NCI-H82 (cell line): ENCODE results near the gene PIP5K1C.
A peak's percentile ranks its signal among the peaks of the same experiment; 100 is the strongest.

Experiments
- DNase-seq: peaks from one replicate; lab custom pipeline; 2025; lab: John Stamatoyannopoulos, UW

PIP5K1C gene

DNA sequence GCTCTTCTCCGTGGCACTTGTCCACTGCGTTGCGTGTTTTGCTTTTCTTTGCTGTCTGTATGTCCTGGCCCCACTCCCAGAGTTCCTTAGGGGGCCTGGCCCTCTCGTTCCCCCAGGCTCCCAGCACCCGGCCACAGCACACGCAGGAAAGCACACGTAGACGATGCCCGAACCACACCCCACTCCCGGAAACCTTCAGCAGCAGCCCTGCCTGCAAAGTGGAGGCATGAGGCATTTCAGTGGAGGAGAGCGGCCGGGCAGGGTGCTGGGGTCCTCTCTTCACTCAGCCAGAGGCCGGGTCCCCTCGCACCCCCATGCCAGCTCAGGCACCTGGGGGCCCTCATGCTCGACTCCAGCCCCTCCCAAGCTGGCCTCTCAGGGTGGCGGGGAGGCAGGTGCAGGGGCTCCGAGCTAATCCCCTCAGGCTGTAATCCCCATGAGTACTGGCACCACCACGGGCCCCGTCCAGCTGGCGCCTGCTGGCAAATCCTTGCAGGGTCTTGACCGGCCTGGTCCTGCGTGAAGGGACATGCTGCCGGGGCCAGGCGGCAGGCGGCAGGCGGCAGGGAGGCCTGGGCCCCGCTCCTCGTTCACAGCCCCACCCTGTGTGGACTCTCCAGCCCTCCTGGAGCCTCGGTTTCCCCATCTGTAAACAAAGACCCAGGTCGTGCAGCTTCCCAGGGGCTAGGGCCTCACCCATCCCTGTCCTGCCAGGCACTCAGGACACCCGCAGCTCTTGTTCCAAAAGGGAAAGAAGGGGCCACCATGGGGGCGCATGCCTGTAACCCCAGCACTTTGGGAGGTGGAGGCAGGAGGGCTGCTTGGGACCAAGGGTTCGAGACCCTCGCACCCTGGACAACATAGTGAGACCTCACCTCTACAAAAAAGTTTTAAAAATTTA is 7.0 kb downstream of the PIP5K1C start:
- peak; percentile 94 for DNase-seq

DNA sequence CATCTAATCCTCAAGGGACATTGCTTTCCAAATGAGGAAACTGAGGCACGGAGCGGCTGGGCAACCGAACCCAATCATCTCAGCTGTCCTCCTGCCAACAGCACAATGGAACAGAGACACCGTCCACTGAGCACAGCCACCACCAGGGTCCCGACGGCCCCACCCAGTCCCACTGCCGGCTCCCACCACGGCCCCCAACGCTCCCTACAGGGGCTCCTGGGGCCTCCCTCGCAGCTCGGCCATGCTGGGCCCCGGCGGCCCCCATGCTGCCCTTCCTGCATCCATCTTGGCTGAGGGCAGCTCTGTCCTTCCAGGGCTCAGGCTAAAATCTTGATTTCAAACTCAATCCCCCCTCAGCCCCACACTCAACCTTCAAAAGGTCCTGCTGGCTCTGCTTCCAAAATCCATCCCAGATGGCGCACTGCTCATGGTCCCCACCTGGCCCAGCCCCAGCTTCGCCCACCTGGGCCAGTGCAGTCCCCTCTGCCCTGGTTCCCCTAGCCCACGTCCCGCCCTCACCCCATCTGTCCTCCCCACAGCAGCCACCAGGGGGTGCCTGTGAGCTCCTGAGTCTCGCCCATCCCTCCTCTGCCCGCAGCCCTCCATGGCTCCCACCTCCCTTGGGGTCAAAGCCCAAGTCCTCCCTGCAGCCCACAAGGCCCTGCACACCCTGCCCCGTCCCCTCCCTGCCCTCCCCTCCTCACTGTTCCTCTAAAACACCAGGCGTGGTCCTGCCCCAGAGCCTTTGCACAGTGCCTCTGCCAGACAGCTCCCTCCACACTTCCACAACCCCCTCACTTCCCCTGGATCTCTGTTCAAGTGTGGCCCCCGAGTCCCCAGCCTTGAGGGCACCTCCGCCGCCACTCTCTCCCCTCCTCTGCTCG is 7.9 kb downstream of the PIP5K1C start:
- peak; percentile 40 for DNase-seq

DNA sequence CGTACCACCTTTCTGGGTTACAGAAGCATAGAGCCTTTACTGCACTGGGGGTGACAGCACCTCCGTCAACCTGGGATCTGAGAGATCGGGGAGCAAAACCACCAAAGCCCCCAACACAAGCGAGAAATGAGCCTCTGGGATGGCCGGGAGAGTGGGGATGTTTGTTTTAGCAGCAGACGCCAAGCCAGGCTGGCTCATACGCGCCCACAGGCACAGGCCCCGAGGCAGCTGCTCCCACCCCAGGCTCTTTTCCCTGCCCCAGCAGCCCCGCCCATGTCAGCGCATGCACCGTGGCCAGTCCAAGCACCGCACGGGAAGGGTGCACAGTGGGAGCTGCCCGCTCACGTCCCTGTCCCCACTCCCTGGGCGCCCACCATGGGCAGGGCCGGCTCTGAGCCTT is 8.5 kb downstream of the PIP5K1C start:
- DNase-seq, result no peak

DNA sequence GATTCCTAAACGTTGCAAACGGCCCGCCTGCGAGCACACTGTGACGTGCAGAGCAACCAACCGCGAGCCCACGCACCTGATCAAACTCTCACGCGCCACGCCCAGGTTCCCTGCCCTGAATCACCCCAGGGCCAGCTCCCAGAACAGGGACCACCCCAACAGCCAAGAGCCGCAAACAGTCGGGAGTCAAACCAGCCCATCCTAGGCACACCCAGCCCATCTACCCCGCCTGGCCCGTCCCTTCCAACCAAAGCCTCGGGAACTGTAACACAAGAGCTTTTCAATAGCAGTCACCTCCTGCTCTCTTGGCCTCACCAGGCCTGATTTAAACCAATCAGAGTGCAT is 8.9 kb downstream of the PIP5K1C start:
- no peak for DNase-seq

DNA sequence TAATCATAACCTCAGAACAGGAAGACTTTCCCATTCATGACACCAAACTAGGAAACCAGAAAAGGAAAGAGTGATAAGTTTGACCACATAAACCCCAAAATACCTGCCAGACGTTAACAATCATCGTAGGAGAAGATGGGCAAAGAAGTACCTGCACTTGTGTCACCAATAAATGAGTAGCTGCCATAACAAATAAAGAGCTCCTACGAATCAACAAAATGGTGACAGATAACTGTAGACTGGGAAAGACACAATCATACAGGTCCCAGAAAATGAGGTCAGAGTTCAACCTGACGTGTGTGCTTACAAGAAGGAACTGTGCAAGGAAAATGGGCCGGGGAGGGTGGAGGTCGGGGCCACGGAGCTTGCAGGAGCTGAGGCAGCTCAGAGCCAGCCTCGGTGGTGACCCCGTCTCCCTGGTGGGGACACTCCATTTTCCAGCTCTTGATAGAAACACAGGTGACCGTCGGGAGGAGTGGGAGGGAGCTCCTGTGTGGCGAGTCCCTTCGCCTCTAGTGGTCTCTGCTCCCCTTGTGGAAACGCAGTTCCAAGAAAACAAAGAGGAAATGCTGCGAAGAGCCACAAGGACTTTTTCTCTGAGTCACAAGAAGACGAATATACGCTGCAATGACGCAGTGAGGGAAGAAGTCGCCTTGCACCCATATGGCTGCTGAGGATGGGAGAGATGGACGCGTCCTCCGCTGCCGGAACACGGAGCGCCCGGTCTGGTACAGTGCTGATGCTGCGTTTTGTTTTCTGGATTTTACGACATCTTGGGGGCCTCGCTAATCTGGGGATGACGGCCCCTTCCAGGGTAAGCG is 9.5 kb downstream of the PIP5K1C start:
- DNase-seq, result no peak

DNA sequence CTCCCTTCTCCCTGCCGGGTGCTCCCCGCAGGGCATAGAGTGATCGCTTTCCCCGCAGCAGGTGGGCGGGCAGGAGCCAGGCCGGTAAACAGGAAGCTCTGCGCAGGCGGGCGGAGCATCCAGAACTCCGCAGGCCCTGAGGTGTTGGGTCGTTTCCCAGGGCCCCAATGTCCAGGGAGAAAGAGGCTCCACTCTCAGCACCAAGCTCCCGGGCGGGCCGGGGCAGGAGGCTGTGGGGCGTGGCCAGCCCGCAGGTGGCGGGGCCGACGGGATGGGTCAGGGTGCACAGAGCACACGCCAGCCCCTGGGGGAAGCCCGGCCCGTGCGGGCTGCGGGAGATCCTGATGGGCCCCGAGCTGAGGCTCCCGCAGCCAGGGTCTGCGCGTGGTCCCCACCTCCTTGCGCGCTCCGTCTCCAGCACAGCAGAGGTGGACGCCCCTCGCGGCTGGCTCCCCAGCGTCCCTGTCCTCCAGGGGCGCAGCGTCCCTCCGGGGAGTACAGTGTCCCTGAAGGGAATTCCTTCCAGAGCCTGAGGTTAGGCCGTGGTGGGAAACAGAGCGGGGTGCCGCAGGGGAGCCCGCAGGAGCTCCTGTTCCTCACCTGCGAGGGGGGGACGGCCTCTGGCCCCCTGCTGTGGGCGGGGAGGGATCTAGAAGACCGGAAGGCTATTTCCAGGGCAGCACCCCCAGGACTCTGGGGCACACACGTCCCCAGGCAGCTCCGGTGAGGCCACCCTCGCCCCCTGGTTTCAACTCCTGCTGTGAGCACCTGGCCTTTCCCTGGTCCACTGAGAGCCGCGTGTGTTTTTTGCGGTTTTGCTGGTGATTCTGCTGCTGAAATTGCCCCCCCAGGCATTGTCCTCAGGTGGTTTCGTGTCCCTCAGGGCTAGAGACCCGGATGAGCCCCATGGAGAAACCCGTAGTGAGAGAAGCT is 12.2 kb downstream of the PIP5K1C start:
- no peak for DNase-seq

DNA sequence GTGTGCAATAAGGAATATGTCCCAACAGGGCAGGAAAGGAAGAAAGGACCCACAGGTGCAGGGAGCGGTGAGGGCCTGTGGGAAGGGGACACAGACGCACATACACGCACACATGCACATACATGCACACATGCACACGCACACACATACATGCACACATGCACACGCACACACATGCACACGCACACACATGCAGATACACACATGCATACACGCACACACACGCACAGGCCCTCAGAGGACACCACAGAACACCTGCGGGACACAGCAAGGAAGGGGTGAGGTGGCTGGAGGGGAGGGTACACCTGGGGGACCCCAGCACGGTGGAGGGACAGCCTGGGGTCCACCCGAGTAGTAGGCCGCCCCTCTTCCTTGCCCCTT is 12.9 kb downstream of the PIP5K1C start:
- DNase-seq, result no peak

DNA sequence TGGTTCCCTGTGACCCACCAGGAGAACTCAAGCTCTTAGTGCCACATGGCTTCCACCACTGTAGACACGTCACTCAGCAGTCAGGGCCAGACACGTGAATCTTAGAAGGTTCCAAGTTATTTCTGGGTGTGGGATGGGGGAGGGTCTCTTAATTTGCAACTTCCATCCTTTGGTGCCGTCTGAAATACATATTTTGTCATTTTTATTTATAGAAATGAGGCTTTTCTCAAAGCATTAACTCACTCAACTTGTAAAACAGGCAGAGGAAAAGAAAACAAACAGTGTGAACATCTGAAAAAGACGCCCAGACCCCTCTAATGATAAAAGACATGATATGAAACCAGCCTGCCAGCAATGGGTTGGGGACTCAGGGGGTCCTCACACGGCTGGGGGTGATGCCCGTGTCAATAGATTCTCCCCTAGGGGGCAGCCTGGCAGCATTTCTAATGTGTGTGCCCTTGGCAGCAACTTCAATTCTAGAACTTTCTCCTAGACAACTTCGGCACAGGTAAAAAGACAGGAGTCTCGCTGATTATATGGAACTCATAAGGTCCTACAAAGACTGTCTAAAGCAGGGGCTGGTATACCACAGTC is 15.4 kb downstream of the PIP5K1C start:
- no peak for DNase-seq

DNA sequence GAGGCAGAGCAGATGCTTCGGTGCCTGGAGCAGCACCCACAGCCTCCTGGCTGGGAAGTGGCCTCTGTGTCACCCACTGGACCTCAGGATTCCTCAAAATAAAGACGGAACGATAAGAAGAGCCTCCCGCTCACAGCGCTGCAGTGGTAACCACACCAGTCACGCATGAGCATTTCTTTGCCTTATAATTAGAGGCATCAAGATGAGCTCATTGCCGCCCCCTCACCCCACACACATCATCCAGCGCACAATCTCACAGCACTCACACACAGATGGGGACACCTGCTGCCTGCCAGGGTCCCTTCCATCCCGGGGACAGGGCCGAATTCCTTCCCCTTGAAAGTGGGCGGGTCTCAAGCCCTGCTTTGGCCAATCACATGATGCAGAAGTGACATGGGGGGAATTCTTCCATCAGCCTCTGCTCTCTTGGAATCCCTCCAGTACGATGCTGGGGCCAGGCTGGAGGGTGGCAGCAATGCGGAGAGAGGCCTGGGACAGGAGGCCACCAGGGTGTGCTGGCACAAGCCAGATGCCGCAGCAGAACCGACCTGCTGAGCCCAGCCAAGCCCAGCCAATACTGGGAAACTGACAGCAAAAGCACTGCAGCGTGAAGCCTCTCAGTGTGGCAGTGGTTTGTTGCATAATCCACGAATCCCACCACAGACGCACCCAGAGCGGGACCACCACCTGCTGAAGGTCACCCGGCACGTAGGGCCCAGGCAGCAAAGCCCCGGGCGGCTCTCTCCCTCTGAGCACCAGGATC is 16.0 kb downstream of the PIP5K1C start:
- no peak for DNase-seq

DNA sequence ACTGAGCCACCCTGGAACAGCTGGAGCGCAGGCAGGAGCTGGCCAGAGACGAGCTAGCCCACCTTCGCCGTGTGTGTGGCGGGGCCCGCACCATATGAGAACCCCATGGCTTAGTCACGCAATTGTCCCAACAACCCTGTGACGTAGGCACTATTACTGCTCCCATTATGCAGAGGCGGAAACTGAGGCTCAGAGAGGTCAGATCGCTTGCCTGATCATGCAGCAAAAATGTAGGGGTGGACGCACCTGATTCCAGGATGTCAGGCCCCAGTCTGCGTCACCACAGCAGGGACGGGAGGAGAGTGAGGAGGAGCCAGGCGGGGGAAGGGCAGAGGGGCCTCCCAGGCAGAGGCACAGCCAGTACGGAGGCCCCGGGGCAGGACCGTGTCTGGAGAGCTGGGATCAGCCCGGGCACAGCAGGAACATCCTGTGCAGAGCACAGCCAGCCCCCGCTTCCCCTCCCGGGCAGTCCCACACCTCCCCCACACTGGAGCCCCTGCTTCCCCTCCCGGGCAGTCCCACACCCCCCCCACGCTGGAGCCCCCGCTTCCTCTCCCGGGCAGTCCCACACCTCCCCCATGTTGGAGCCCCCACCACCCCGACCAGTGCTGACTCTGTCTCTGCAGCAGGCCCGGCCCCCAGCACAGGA is 16.7 kb downstream of the PIP5K1C start:
- no peak for DNase-seq

DNA sequence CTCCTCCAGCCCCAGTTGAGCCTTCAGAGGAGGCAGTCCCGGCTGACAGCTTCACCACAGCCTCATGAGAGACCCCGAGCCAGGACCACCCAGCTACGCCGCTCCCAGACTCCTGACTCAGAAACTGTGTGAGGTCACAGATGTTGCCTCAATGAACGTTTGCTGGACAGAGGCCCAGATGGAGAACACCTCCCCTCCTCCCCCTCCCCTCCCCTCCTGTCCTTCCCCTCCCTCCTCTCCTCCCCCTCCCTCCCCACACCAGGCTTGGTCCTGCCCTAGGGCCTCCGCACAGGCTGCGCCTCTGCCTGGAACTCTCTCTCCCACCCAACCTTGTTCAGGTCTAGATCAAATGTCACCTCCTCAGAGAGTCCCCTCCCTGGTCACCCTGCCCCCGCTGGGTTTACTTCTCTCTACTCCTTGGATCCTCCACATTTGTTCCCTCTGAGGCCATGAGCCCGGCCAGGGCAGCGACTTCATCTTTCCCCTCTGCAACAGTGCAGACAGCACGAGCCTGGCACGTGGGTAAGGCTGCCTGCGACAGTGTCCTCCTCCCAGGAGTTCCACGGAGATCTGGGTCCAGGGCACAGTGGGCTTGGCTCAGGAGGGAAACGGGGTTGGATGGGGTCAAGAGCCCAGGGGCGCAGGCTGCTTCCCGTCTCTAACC is 17.4 kb downstream of the PIP5K1C start:
- peak; percentile 15 for DNase-seq

DNA sequence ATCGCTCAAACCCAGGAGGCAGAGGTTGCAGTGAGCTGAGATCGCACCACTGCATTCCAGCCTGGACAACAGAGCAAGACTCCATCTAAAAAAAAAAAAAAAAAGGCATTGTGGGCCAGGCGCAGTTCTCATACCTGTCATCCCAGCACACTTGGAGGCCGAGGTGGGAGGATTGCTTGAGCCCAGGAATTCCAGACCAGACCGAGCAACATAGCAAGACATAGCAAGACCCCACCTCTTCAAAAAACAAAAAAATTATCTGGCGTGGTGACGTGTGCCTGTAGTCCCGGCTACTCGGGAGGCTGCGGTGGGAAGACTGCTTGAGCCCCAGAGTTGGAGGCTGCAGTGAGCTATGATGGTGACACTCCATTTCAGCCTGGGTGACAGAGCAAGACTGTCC is 18.0 kb downstream of the PIP5K1C start:
- DNase-seq, result no peak

DNA sequence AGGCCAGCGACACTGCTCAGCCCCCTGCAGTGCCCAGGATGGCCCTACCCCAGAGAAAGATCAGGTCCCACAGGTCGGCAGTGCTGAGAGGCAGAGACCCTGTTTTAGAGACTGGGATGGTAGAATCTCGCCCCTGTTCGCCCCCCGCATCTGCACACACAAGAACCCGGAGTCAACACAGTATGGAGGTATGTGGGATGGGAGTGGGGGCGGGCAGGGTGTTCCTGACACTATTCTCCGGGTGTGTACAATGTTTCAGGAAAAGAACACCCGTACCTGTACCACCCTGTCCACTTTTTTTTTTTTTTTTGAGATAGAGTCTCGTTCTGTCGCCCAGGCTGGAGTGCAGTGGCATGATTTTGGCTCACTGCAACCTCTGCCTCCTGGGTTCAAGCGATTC is 19.3 kb downstream of the PIP5K1C start:
- DNase-seq, result no peak

DNA sequence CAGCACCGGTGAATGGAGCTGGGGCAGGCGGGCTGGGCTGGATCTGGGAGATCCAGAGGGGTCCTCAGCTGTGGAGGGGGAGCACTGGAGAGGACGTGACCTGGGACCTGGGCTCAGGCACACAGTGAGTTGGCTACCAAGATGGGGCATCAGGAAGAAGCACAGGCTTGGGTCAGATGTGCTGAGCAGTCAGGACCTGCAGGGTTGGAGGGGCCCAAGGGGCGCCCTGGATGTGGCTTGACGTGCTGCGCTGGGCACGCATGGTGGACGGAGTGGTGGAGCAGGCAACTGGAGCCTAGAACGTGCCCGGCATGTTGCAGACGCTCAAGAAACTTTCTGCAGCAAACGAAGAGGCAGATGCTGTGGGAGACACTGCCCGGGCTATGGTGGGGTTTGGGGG is 20.7 kb downstream of the PIP5K1C start:
- DNase-seq, result no peak

DNA sequence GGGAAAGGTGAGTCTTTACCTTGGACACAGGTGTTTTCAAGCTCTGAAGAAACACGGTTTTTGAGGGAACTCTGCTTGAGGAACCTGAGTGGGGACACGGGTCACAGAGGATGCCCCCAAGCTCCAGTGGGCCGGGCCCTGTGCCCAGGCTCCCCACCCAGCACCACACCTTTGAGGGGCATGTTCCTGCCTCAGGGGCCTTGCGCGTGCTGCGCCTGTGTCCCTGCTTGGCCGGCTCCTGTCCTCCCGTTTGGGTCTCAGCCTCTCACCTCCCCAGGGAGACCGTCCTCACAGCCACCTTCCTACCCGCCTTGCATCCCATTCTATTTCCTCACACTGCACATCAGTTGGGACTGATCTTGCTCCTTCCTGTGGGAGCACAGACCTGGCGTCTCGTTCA is 21.1 kb downstream of the PIP5K1C start:
- DNase-seq, result no peak

DNA sequence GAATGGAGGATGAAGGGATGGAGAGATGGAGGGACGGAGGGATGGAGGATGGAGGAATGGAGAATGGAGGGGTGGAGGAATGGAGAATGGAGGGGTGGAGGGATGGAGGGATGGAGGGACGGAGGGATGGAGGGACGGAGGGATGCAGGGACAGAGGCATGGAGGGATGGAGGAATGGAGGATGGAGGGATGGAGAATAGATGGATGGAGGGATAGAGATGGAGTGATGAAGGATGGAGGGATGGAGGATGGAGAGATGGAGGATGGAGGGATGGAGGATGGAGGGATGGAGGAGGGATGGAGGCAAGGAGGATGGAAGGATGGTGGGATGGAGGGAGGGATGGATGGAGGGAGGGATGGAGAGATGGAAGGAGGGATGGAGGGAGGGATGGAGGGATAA is 22.1 kb downstream of the PIP5K1C start:
- DNase-seq, result no peak

DNA sequence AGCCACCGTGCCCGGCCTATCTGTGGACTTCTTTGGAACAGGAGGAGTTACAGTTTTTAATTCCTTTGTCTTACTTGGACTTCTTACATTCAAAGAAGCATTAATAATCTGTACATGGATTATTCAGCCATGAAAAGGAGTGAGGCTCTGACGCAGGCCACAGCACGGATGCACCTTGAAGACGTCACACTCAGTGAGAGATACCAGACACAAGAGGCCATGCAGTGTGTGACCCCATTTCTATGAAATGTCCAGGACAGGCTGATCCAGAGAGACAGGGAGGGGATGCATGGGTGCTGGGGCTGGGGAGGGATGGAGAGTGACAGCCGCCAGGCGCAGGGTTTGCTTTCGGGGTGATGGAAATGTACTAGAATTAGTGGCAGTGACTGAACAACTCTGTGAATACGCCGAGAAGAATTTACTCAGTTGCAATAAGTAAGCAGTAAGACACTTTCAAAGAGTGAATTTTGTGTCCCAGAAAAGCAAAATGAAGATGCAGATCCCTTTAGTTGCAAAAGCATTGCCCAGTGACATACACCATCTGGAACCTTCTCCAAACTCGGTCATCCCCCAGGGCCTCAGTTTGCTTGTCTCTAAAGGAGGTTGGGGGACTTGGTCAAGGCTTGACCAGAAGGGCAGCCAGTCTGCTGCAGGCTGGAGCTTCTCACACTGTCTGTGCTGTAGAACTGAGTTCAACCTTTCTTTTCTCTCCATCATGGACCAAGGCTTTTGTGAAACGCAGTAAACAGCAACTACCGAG is 25.3 kb downstream of the PIP5K1C start:
- DNase-seq, result no peak
